ENCODE measurements around the gene SLC52A3. TPM values are rescaled to one million over a fixed set of nuclear protein-coding genes. Genes with fewer than 3 reads are reported as not detected.
A peak's percentile ranks its signal among the peaks of the same experiment; 100 is the strongest.

SLC52A3 gene
- total and polyA plus RNA-seq, 2 of the 13 experiments (the other 11 are each of a cell fraction or from before 2014, with no cell fraction given), result 0.03 TPM; not detected in 1

DNA sequence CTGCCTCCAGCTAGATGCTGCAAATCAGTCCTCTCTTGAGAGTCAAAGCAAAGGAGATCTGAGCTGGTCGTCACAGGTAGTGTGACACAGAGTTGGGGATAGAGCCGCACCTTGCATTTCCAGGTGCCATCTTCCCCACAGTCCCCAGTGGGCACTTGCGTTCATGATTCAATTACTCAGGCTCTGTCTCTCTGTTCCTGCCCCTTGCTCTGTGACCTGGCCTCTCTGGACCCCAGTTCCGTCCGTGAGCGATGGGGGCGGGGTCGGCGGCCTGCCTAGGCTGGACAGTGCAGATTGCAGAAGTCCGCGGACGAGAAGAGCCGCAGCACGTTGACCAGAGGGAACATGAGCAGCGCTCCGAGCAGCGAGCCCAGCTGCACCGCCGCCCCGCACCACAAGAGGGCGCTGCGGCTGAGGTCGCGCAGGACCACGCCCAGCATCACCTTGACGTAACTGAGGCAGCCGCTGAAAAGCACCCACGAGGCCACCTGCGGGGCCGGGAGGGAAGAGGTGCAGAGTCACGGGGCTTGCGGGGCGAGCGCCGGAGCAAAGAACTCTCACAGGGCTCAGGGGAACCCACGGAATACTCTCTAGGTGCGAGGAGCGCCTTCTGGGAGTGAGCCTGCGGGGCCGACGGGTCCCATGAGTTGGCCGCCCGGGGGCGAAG is 7.4 kb downstream of the SLC52A3 start (continued):
- TF ChIP-seq ZNF441 (CRISPR knock-in tag; IDR thresholded peaks at IDR 0.05; ENCODE audit: borderline replicate concordance) (no peak; the same call in 1 of the 2 replicates), POLR2G (IDR thresholded peaks at IDR 0.05; ENCODE audit: low read depth, low read length) (no peak), MYPOP (CRISPR knock-in tag; IDR thresholded peaks at IDR 0.05) (no peak), BCL6 (CRISPR knock-in tag; IDR thresholded peaks at IDR 0.05) (no peak), SIN3B (IDR thresholded peaks at IDR 0.05; ENCODE audit: low read length) (no peak), JUND (CRISPR knock-in tag; IDR thresholded peaks at IDR 0.05) (no peak), CENPT (CRISPR knock-in tag; IDR thresholded peaks at IDR 0.05; ENCODE audit: low read depth) (no peak), ZNF274 (CRISPR knock-in tag; IDR thresholded peaks at IDR 0.05) (peak; percentile 67), ZNF781 (CRISPR knock-in tag; IDR thresholded peaks at IDR 0.05; ENCODE audit: borderline replicate concordance, not compliant biosample characterization) (peak; percentile 17), NFYC (CRISPR knock-in tag; IDR thresholded peaks at IDR 0.05) (no peak), HIVEP1 (CRISPR knock-in tag; IDR thresholded peaks at IDR 0.05) (0 out of 2 replicates have a peak, but pooled peaks have one; percentile 23), SMARCE1 (IDR thresholded peaks at IDR 0.05; ENCODE audit: borderline replicate concordance) (no peak), ZNF75D (CRISPR knock-in tag; IDR thresholded peaks at IDR 0.05; ENCODE audit: borderline replicate concordance) (no peak), PLRG1 (conservative IDR thresholded peaks at IDR 0.05) (no peak), ZSCAN20 (CRISPR knock-in tag; IDR thresholded peaks at IDR 0.05; ENCODE audit: borderline replicate concordance) (no peak), GMEB2 (CRISPR knock-in tag; IDR thresholded peaks at IDR 0.05; ENCODE audit: low read depth) (no peak), ZNF143 (CRISPR knock-in tag; IDR thresholded peaks at IDR 0.05) (no peak), ZNF484 (CRISPR knock-in tag; IDR thresholded peaks at IDR 0.05; ENCODE audit: borderline replicate concordance, low read depth) (no peak)
- TF ChIP-seq, protein P1, sequence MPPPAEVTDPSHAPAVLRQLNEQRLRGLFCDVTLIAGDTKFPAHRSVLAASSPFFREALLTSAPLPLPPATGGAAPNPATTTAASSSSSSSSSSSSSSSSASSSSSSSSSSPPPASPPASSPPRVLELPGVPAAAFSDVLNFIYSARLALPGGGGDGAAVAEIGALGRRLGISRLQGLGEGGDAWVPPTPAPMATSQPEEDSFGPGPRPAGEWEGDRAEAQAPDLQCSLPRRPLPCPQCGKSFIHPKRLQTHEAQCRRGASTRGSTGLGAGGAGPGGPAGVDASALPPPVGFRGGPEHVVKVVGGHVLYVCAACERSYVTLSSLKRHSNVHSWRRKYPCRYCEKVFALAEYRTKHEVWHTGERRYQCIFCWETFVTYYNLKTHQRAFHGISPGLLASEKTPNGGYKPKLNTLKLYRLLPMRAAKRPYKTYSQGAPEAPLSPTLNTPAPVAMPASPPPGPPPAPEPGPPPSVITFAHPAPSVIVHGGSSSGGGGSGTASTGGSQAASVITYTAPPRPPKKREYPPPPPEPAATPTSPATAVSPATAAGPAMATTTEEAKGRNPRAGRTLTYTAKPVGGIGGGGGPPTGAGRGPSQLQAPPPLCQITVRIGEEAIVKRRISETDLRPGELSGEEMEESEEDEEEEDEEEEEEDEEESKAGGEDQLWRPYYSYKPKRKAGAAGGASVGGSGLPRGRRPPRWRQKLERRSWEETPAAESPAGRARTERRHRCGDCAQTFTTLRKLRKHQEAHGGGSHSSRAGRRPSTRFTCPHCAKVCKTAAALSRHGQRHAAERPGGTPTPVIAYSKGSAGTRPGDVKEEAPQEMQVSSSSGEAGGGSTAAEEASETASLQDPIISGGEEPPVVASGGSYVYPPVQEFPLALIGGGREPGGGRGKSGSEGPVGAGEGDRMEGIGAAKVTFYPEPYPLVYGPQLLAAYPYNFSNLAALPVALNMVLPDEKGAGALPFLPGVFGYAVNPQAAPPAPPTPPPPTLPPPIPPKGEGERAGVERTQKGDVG (CRISPR knock-in tag; IDR thresholded peaks at IDR 0.05; ENCODE audit: borderline replicate concordance), result peak; percentile 30; the same call in 1 of the 2 replicates
- TF ChIP-seq, protein P2, sequence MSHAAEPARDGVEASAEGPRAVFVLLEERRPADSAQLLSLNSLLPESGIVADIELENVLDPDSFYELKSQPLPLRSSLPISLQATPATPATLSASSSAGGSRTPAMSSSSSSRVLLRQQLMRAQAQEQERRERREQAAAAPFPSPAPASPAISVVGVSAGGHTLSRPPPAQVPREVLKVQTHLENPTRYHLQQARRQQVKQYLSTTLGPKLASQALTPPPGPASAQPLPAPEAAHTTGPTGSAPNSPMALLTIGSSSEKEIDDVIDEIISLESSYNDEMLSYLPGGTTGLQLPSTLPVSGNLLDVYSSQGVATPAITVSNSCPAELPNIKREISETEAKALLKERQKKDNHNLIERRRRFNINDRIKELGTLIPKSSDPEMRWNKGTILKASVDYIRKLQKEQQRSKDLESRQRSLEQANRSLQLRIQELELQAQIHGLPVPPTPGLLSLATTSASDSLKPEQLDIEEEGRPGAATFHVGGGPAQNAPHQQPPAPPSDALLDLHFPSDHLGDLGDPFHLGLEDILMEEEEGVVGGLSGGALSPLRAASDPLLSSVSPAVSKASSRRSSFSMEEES (CRISPR knock-in tag; IDR thresholded peaks at IDR 0.05), result no peak
- TF ChIP-seq, protein P3, sequence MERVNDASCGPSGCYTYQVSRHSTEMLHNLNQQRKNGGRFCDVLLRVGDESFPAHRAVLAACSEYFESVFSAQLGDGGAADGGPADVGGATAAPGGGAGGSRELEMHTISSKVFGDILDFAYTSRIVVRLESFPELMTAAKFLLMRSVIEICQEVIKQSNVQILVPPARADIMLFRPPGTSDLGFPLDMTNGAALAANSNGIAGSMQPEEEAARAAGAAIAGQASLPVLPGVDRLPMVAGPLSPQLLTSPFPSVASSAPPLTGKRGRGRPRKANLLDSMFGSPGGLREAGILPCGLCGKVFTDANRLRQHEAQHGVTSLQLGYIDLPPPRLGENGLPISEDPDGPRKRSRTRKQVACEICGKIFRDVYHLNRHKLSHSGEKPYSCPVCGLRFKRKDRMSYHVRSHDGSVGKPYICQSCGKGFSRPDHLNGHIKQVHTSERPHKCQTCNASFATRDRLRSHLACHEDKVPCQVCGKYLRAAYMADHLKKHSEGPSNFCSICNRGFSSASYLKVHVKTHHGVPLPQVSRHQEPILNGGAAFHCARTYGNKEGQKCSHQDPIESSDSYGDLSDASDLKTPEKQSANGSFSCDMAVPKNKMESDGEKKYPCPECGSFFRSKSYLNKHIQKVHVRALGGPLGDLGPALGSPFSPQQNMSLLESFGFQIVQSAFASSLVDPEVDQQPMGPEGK (CRISPR knock-in tag; IDR thresholded peaks at IDR 0.05), result no peak
